A549 (cell line): ENCODE data around the gene BICRAL. TPM values are rescaled to one million over a fixed set of nuclear protein-coding genes. Genes with fewer than 3 reads are reported as not detected.

ENCODE experiments used
- ATAC-seq, 2 experiments: fragments of 200-7000 bp in 1 of 2; fragments of >200 bp in 1 of 2; cut with Nextera tagmentation in 1 of 2; cut with Tn5 transposase in 1 of 2; 3 replicates each; pipeline versions ENCODE4 v1.8.0 to v1.9.1; 2018 to 2020; ENCODE audit warnings: mild to moderate bottlenecking in 1 of 2, moderate library complexity in 1 of 2
- CTCF ChIA-PET: fragments of 300-600 bp; sonication (Branson Sonifier 250); formaldehyde crosslinking; extraction: SDS; loops from one replicate; lab custom pipeline; 2021; ENCODE audit warnings: antibody characterized with exemption, inconsistent platforms; lab: Yijun Ruan, JAX
- POLR2A ChIA-PET: fragments of 350-600 bp; formaldehyde crosslinking; extraction: SDS; loops from one replicate; lab custom pipeline; 2021; ENCODE audit warnings: antibody characterized with exemption, inconsistent platforms; lab: Yijun Ruan, JAX
- DNase-seq, 2 experiments: peaks; one replicate each; pipeline versions ENCODE4 v3.0.0 to v3.0.0-alpha.2; 2011 to 2016; ENCODE audit warnings: low read depth in 1 of 2, low spot score in 1 of 2
- FAIRE-seq: peaks from 2 replicates; lab custom pipeline; 2011; peaks lifted over from hg19 to GRCh38; lab: Jason Lieb, UNC
- H3K27ac ChIP-seq, 2 experiments: fragments of >200 bp; sonication (Bioruptor Twin); formaldehyde crosslinking; 3 replicates each; pipeline ENCODE4 v1.5.1; 2016 to 2017
- H3K4me1 ChIP-seq: fragments of >200 bp; sonication (Bioruptor Twin); formaldehyde crosslinking; 3 replicates; pipeline ENCODE4 v1.6.1; 2016
- H3K4me2 ChIP-seq: fragments of >200 bp; sonication (Bioruptor Twin); formaldehyde crosslinking; 3 replicates; pipeline ENCODE4 v1.6.1; 2016
- H3K4me3 ChIP-seq: fragments of >200 bp; sonication (Bioruptor Twin); formaldehyde crosslinking; 3 replicates; pipeline ENCODE4 v1.5.1; 2016
- H3K9me3 ChIP-seq: fragments of >200 bp; sonication (Bioruptor Twin); formaldehyde crosslinking; 3 replicates; pipeline ENCODE4 v1.6.1; 2016
- CBX2 ChIP-seq: fragments of 200-600 bp; sonication (generic); IDR thresholded peaks from 2 replicates; pipeline ENCODE4 v1.6.1; 2016; ENCODE audit warnings: low read depth, mild to moderate bottlenecking, borderline replicate concordance
- CHD4 ChIP-seq: fragments of 200-600 bp; sonication (generic); IDR thresholded peaks from 2 replicates; pipeline ENCODE4 v1.6.1; 2016; ENCODE audit warnings: antibody characterized with exemption, mild to moderate bottlenecking, borderline replicate concordance
- EHF ChIP-seq: fragments of 250-450 bp; sonication (Bioruptor Pico); IDR thresholded peaks from 2 replicates; pipeline ENCODE4 v1.5.0; 2020; ENCODE audit warnings: mild to moderate bottlenecking
- EHMT2 ChIP-seq: fragments of 200-600 bp; sonication (generic); IDR thresholded peaks from 2 replicates; pipeline ENCODE4 v1.6.1; 2016; ENCODE audit warnings: antibody characterized with exemption, low read depth, mild to moderate bottlenecking, moderate library complexity
- EP300 ChIP-seq, 2 experiments: fragments of >200 bp; sonication (Bioruptor Twin); formaldehyde crosslinking; IDR thresholded peaks; 2 replicates in 1 of 2; 3 replicates in 1 of 2; pipeline ENCODE4 v1.6.1; 2016 to 2017
- ESRRA ChIP-seq: fragments of 150-350 bp; IDR thresholded peaks from 2 replicates; pipeline ENCODE4 v1.6.1; 2014; ENCODE audit warnings: mild to moderate bottlenecking, low read length, borderline replicate concordance
- FOSL2 ChIP-seq, 2 experiments: fragments of 450-650 bp in 1 of 2; fragments of >200 bp in 1 of 2; sonication (Bioruptor Twin) in 1 of 2; formaldehyde crosslinking; IDR thresholded peaks; 2 replicates each; pipeline versions ENCODE4 v1.5.0 to v1.6.1; 2016 to 2020; ENCODE audit warnings: mild to moderate bottlenecking in 1 of 2, moderate library complexity in 1 of 2
- FOXS1 ChIP-seq: fragments of 250-450 bp; sonication (Bioruptor Pico); IDR thresholded peaks from 2 replicates; pipeline ENCODE4 v1.5.0; 2020; ENCODE audit warnings: mild to moderate bottlenecking, moderate library complexity
- GATA3 ChIP-seq: IDR thresholded peaks from 2 replicates; pipeline ENCODE4 v1.6.1; 2012; ENCODE audit warnings: borderline replicate concordance
- HDAC2 ChIP-seq: fragments of 200-600 bp; sonication (generic); IDR thresholded peaks from 2 replicates; pipeline ENCODE4 v1.6.1; 2016
- HOXB13 ChIP-seq: fragments of 250-450 bp; sonication (Bioruptor Pico); IDR thresholded peaks from 2 replicates; pipeline ENCODE4 v1.5.0; 2020; ENCODE audit warnings: low read depth, mild to moderate bottlenecking, moderate library complexity
- JUNB ChIP-seq: fragments of >200 bp; sonication (Bioruptor Twin); formaldehyde crosslinking; IDR thresholded peaks from 2 replicates; pipeline ENCODE4 v1.6.1; 2016
- KDM1A ChIP-seq: fragments of 200-600 bp; sonication (generic); IDR thresholded peaks from 2 replicates; pipeline ENCODE4 v1.6.1; 2016; ENCODE audit warnings: low read depth, mild to moderate bottlenecking
- KDM5A ChIP-seq: fragments of 200-600 bp; sonication (generic); IDR thresholded peaks from 2 replicates; pipeline ENCODE4 v1.6.1; 2016; ENCODE audit warnings: antibody characterized with exemption, mild to moderate bottlenecking
- MAFK ChIP-seq: fragments of 450-650 bp; IDR thresholded peaks from 2 replicates; pipeline ENCODE4 v1.6.1; 2014; ENCODE audit not compliant: partially characterized antibody
- NFE2L2 ChIP-seq: fragments of 150-350 bp; conservative IDR thresholded peaks from 2 replicates; pipeline ENCODE4 v1.6.1; 2014; ENCODE audit warnings: low read length
- NPAS2 ChIP-seq: fragments of 250-450 bp; sonication (Bioruptor Pico); IDR thresholded peaks from 2 replicates; pipeline ENCODE4 v1.8.0; 2022; ENCODE audit warnings: mild to moderate bottlenecking, moderate library complexity, borderline replicate concordance
- PHF8 ChIP-seq: fragments of 200-600 bp; sonication (generic); IDR thresholded peaks from 2 replicates; pipeline ENCODE4 v1.6.1; 2016; ENCODE audit warnings: low read depth, mild to moderate bottlenecking, antibody characterized with exemption, moderate library complexity, borderline replicate concordance
- POLR2A ChIP-seq: IDR thresholded peaks from 2 replicates; pipeline ENCODE4 v1.6.1; 2012; ENCODE audit warnings: mild to moderate bottlenecking, low read length
- POLR2AphosphoS2 ChIP-seq: conservative IDR thresholded peaks from 2 replicates; pipeline ENCODE4 v1.6.1; 2012; ENCODE audit warnings: low read length, improper control_type of control experiment, inconsistent platforms
- RAD21 ChIP-seq, 2 experiments: fragments of >200 bp in 1 of 2; sonication (Bioruptor Twin) in 1 of 2; formaldehyde crosslinking in 1 of 2; IDR thresholded peaks in 1 of 2; conservative IDR thresholded peaks in 1 of 2; 2 replicates in 1 of 2; 3 replicates in 1 of 2; pipeline ENCODE4 v1.6.1; 2012 to 2018; ENCODE audit warnings: inconsistent platforms in 1 of 2
- RARB ChIP-seq: fragments of 250-450 bp; sonication (Bioruptor Pico); IDR thresholded peaks from 2 replicates; pipeline ENCODE4 v1.8.0; 2021; ENCODE audit warnings: mild to moderate bottlenecking, moderate library complexity
- RFX5 ChIP-seq: fragments of 450-650 bp; IDR thresholded peaks from 2 replicates; pipeline ENCODE4 v1.7.1; 2014; ENCODE audit warnings: antibody characterized with exemption, mild to moderate bottlenecking, moderate library complexity
- TFCP2L1 ChIP-seq: fragments of 250-450 bp; sonication (Bioruptor Pico); IDR thresholded peaks from 2 replicates; pipeline ENCODE4 v1.5.0; 2021; ENCODE audit warnings: mild to moderate bottlenecking
- ZC3H11A ChIP-seq: fragments of 450-650 bp; IDR thresholded peaks from 2 replicates; pipeline ENCODE4 v1.6.1; 2014; ENCODE audit warnings: antibody characterized with exemption, mild to moderate bottlenecking
- ZFP36 ChIP-seq: fragments of 450-650 bp; IDR thresholded peaks from 2 replicates; pipeline ENCODE4 v1.6.1; 2014; ENCODE audit warnings: borderline replicate concordance; ENCODE audit not compliant: partially characterized antibody
- WGBS: methylation state at CpG from one replicate; pipeline ENCODE4 v1.1.6; 2017; ENCODE audit errors: missing lambda C conversion rate; 5-methylcytosine and 5-hydroxymethylcytosine counted together
- polyA plus RNA-seq, 4 experiments: library from polyadenylated mRNA; depleted of rRNA in 3 of 4; stranded (reverse); fragments of >200 nt; fragmentation: RNase III in 1 of 4; extraction: RNeasy Plus Mini Kit Qiagen cat#74134 plus additional on column Dnase treatment in 1 of 4; gene quantifications; 2 replicates in 3 of 4; 3 replicates in 1 of 4; pipeline ENCODE4 v1.2.3, GENCODE V29; 2011 to 2017
- TF ChIP-seq, protein P1 (sequence below): fragments of 150-350 bp; IDR thresholded peaks from 2 replicates; pipeline ENCODE4 v1.6.1; 2014; ENCODE audit warnings: low read depth, mild to moderate bottlenecking, low read length
- TF ChIP-seq, protein P2 (sequence below): IDR thresholded peaks from 2 replicates; pipeline ENCODE4 v1.6.1; 2012
- TF ChIP-seq, protein P3 (sequence below): fragments of 250-450 bp; sonication (Bioruptor Pico); IDR thresholded peaks from 2 replicates; pipeline ENCODE4 v1.5.0; 2020; ENCODE audit warnings: low read depth, mild to moderate bottlenecking, moderate library complexity
- TF ChIP-seq, protein P4 (sequence below): fragments of 250-450 bp; sonication (Bioruptor Pico); IDR thresholded peaks from 2 replicates; pipeline ENCODE4 v1.5.0; 2021; ENCODE audit warnings: mild to moderate bottlenecking, moderate library complexity, borderline replicate concordance
- TF ChIP-seq, protein P5 (sequence below): IDR thresholded peaks from 2 replicates; pipeline ENCODE4 v1.6.1; 2012; ENCODE audit warnings: low read depth, borderline replicate concordance
- TF ChIP-seq, protein P6 (sequence below): fragments of >200 bp; sonication (Bioruptor Twin); formaldehyde crosslinking; IDR thresholded peaks from 2 replicates; pipeline ENCODE4 v1.6.1; 2016
- TF ChIP-seq, protein P7 (sequence below): fragments of >200 bp; sonication (Bioruptor Twin); formaldehyde crosslinking; IDR thresholded peaks from 3 replicates; pipeline ENCODE4 v1.6.1; 2016
- TF ChIP-seq, protein P8 (sequence below): fragments of 450-650 bp; IDR thresholded peaks from 2 replicates; pipeline ENCODE4 v1.6.1; 2014; ENCODE audit warnings: antibody characterized with exemption

BICRAL gene
- polyA plus RNA-seq, 2 of the 4 experiments (the other 2 are of a cell fraction) = 3.3 to 8.6 TPM

DNA sequence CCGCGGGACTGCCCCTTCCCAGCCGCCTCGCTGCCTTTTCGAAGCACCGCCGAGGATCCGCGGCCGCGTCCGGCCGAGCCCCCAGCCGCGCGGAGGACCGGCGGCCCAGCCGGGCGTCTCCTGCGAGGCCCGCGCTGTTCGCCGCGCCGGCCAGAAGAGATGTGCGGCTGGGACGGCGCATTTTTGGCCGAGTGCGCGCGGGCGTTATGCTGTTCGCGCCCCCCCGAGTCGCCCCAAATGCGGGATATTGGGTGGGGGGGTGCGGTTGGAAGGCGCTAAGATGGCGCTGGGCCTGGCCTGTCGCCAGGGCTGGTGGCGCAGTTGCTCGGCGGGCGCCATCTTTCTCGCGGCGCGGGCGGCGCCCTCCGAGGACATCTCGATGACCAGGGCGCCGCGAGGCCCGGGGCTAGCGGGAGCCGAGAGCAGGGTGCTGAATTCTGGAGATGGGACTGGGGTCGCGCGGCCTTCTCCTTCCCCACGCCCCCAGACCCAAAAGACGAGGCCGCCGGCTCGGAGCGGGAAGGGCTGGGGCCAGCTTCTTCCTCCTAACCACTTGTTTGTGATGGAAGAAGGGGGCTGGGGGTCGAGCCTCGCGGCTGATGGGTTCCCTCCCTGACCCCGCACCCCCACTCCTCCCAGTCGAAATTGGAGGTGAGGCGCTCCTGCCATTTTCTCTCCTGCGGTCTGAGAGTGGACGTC lies 1.5 kb downstream of the BICRAL start:
- Histone ChIP-seq H3K4me3 (peak overlapping the region; percentile 70), H3K27ac (peak overlapping the region; percentile 100), H3K9me3 (no peaks in the 10 kb centered on the region), H3K4me1 (peaks cover 8% of the 10 kb centered on the region; the same call in 2 of the 3 replicates), H3K4me2 (peak overlapping the region; percentile 84)
- no peak for FAIRE-seq
- DNase-seq = peak; percentile 50 to 70
- WGBS = 0% methylated on average over 8 of the region's 79 CpGs
- CTCF ChIA-PET = no interaction called here
- peak; percentile 77 for ATAC-seq
- POLR2A ChIA-PET = interaction anchor here (0.6 to 4.3 kb wide), 13 partner anchors 7 to 219 kb away, joined by 3 to 154 read pairs (median 10); partner anchors contain the start of genes RPL7L1, TBCC and UBR2
- no peak for TF ChIP-seq ZFP36
- no peak for TF ChIP-seq POLR2AphosphoS2
- TF ChIP-seq, protein P1, sequence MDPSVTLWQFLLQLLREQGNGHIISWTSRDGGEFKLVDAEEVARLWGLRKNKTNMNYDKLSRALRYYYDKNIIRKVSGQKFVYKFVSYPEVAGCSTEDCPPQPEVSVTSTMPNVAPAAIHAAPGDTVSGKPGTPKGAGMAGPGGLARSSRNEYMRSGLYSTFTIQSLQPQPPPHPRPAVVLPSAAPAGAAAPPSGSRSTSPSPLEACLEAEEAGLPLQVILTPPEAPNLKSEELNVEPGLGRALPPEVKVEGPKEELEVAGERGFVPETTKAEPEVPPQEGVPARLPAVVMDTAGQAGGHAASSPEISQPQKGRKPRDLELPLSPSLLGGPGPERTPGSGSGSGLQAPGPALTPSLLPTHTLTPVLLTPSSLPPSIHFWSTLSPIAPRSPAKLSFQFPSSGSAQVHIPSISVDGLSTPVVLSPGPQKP = no peak
- TF ChIP-seq NFE2L2 = no peak
- no peak for TF ChIP-seq HOXB13 (CRISPR knock-in tag)
- no peak for TF ChIP-seq RFX5
- peak; percentile 22; the same call in 1 of the 2 replicates for TF ChIP-seq GATA3
- no peak for TF ChIP-seq EHMT2
- TF ChIP-seq, protein P2, sequence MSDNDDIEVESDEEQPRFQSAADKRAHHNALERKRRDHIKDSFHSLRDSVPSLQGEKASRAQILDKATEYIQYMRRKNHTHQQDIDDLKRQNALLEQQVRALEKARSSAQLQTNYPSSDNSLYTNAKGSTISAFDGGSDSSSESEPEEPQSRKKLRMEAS = peak; percentile 76; the same call in 1 of the 2 replicates
- TF ChIP-seq CBX2 = no peak
- no peak for TF ChIP-seq FOXS1
- TF ChIP-seq JUNB = no peak
- TF ChIP-seq ZC3H11A = no peak
- no peak for TF ChIP-seq HDAC2
- no peak for TF ChIP-seq ESRRA
- TF ChIP-seq, protein P3, sequence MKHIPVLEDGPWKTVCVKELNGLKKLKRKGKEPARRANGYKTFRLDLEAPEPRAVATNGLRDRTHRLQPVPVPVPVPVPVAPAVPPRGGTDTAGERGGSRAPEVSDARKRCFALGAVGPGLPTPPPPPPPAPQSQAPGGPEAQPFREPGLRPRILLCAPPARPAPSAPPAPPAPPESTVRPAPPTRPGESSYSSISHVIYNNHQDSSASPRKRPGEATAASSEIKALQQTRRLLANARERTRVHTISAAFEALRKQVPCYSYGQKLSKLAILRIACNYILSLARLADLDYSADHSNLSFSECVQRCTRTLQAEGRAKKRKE (CRISPR knock-in tag) = no peak
- no peak for TF ChIP-seq RAD21 (conservative IDR thresholded peaks at IDR 0.05 in 1 of 2, IDR thresholded peaks at IDR 0.05 in 1 of 2)
- no peak for TF ChIP-seq EHF (CRISPR knock-in tag)
- TF ChIP-seq CHD4 = no peak
- peak; percentile 41; the same call in 1 of the 2 replicates for TF ChIP-seq PHF8
- TF ChIP-seq RARB (CRISPR knock-in tag) = no peak
- TF ChIP-seq, protein P4, sequence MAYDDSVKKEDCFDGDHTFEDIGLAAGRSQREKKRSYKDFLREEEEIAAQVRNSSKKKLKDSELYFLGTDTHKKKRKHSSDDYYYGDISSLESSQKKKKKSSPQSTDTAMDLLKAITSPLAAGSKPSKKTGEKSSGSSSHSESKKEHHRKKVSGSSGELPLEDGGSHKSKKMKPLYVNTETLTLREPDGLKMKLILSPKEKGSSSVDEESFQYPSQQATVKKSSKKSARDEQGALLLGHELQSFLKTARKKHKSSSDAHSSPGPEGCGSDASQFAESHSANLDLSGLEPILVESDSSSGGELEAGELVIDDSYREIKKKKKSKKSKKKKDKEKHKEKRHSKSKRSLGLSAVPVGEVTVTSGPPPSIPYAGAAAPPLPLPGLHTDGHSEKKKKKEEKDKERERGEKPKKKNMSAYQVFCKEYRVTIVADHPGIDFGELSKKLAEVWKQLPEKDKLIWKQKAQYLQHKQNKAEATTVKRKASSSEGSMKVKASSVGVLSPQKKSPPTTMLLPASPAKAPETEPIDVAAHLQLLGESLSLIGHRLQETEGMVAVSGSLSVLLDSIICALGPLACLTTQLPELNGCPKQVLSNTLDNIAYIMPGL = no peak
- TF ChIP-seq MAFK = no peak
- no peak for TF ChIP-seq EP300 (IDR thresholded peaks at IDR 0.05)
- TF ChIP-seq FOSL2 (IDR thresholded peaks at IDR 0.05) = no peak
- TF ChIP-seq FOSL2 (CRISPR knock-in tag; IDR thresholded peaks at IDR 0.05) = no peak
- TF ChIP-seq KDM5A = no peak
- no peak for TF ChIP-seq KDM1A
- TF ChIP-seq, protein P5, sequence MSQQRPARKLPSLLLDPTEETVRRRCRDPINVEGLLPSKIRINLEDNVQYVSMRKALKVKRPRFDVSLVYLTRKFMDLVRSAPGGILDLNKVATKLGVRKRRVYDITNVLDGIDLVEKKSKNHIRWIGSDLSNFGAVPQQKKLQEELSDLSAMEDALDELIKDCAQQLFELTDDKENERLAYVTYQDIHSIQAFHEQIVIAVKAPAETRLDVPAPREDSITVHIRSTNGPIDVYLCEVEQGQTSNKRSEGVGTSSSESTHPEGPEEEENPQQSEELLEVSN = no peak
- no peak; the same call in 1 of the 2 replicates for TF ChIP-seq TFCP2L1
- TF ChIP-seq NPAS2 (CRISPR knock-in tag) = no peak
- TF ChIP-seq, protein P6, sequence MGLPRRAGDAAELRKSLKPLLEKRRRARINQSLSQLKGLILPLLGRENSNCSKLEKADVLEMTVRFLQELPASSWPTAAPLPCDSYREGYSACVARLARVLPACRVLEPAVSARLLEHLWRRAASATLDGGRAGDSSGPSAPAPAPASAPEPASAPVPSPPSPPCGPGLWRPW = no peak
- peak; percentile 23 for TF ChIP-seq POLR2A
- TF ChIP-seq, protein P7, sequence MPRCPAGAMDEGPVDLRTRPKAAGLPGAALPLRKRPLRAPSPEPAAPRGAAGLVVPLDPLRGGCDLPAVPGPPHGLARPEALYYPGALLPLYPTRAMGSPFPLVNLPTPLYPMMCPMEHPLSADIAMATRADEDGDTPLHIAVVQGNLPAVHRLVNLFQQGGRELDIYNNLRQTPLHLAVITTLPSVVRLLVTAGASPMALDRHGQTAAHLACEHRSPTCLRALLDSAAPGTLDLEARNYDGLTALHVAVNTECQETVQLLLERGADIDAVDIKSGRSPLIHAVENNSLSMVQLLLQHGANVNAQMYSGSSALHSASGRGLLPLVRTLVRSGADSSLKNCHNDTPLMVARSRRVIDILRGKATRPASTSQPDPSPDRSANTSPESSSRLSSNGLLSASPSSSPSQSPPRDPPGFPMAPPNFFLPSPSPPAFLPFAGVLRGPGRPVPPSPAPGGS = 0 out of 3 replicates have a peak, but pooled peaks have one; percentile 53
- TF ChIP-seq, protein P8, sequence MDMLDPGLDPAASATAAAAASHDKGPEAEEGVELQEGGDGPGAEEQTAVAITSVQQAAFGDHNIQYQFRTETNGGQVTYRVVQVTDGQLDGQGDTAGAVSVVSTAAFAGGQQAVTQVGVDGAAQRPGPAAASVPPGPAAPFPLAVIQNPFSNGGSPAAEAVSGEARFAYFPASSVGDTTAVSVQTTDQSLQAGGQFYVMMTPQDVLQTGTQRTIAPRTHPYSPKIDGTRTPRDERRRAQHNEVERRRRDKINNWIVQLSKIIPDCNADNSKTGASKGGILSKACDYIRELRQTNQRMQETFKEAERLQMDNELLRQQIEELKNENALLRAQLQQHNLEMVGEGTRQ = no peak
